GM18505 (cell line): ENCODE results near the gene ZC3H4.

Experiments used
- ATAC-seq: cut with Tn5 transposase; IDR thresholded peaks from one replicate; pipeline ENCODE4 v1.9.1; 2021; ENCODE audit not compliant: unreplicated experiment
- POLR2A ChIP-seq: IDR thresholded peaks from 4 replicates; pipeline ENCODE4 v1.6.1; 2011; ENCODE audit warnings: borderline replicate concordance; ENCODE audit not compliant: insufficient read depth, insufficient read length; ENCODE audit errors: extremely low read depth

Gene ZC3H4

DNA sequence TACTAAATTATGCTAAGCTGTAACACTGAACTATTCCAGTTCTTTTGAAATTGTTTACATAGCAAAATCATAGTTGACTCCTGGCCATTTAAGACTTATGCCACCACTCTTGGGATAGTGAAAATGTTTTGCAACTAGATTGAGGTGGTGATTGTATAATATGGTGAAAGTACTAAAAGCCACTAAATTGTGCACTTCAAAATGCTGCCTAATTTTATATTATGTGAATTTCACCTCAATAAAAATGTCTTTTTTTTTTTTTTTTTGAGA is 12.0 kb upstream of the ZC3H4 start:
- no peak for TF ChIP-seq POLR2A
- ATAC-seq = no peak

DNA sequence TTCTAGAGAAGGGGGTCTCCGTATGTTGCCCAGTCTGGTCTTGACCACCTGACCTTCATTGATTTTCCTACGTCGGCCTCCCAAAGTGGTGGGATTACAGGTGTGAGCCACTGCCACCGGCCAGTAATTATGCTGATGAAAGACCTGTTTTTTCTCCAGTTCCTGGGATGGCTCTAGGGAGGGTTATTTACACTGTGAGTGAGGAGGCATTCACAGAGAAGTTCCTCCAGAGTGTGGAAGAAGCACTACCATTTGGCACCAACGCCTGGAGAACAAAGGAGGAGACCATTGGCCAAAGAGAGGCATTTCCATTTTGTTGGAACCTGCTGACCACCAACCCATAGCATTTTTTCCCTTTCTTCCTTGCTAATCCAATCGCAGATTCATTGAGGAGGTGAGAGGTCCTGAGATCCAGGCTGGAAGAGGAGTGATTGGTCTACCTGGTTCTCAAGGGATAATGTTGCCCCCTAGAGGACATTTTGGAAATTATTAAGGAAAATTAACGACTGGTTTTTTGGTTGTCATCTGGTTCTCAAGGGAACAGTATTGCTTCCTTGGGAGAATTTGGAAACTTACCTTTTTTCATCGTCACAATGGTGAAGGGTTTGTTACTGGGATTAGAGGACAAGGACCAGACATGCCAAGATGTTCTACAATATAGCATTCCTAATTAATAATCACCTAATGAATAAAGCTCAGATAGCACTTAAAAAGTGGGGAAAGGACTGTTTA is 11.5 kb upstream of the ZC3H4 start:
- no peak for TF ChIP-seq POLR2A
- no peak for ATAC-seq

DNA sequence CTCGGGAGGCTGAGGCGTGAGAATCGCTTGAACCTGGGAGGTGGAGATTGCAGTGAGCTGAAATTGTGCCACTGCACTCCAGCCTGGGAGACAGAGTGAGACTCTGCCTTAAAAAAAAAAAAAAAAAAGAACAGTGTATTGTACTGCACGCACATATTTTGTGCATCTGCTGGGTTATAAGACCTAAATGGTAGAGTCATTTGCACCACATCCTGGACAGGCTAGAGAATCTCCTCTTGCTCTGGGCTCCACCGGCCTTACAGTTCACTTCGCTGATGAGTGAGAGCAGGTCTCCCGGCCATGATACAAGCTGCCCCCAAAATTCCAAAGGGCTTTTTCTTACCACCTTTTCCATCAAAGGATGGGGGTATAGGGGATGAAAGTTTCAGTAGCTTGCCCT is 9.8 kb upstream of the ZC3H4 start:
- TF ChIP-seq POLR2A = no peak
- no peak for ATAC-seq

DNA sequence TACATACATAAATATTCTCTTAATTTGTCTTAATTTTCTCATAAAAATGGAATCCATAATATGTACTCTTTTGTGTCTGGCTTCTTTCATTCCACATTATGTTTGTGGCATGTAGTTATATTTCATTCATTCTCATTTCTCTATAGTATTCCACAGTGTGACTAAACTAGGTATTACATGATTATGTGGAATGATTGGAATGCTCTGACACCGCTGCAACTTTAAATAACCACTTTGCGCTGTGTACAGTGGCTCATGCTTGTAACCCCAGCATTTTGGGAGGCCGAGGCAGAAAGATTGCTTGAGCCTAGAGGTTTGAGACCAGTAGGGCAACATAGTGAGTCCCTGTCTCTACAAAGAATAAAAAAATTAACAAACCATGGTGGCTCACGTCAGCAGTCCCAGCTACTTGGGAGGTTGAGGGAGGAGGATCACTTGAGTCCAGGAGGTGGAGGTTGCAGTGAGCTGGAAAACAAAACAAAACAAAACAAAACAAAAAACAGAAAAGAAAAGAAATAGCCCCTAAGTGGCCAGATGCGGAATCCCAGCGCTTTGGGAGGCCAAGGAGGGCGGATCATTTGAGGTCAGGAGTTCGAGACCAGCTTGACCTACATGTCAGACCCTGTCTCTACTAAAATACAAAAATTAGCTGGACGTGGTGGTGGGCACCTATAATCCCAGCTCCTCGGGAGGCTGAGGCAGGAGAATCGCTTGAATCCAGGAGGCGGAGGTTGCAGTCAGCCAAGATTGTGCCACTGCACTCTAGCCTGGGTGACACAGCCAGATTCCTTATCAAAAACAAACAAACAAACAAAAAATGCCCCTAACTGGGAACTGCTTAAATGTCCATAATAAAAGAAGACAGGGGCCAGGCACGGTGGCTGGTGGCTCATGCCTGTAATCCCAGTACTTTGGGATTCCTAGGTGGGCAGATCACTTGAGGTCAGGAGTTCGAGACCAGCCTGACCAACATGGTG is 9.1 kb upstream of the ZC3H4 start:
- ATAC-seq = no peak
- TF ChIP-seq POLR2A = no peak

DNA sequence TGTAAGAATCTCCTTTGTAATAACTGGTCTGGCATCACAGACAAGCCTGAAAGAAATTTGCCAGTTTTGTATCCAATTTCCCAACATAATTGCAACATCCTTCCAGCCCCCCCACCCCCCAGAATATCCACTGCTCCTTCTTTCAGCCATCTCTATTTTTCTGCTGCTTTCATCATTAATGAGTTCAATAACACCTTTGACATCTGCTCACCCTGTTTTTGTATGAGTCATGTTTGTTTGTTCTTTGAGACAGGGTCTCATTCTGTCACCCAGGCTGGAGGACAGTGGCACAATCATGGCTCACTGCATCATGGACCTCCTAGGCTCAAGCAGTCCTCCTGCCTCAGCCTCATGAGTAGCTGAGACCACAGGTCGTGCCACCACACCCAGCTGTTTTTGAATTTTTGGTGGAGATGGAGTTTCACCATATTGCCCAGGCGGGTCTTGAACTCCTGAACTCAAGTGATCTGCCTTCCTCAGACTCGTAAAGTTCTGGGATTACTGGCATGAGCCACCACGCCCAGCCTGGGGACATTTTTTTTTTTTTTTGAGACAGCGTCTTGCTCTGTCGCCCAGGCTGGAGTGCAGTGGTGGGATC is 7.0 kb upstream of the ZC3H4 start:
- TF ChIP-seq POLR2A = no peak
- ATAC-seq = no peak

DNA sequence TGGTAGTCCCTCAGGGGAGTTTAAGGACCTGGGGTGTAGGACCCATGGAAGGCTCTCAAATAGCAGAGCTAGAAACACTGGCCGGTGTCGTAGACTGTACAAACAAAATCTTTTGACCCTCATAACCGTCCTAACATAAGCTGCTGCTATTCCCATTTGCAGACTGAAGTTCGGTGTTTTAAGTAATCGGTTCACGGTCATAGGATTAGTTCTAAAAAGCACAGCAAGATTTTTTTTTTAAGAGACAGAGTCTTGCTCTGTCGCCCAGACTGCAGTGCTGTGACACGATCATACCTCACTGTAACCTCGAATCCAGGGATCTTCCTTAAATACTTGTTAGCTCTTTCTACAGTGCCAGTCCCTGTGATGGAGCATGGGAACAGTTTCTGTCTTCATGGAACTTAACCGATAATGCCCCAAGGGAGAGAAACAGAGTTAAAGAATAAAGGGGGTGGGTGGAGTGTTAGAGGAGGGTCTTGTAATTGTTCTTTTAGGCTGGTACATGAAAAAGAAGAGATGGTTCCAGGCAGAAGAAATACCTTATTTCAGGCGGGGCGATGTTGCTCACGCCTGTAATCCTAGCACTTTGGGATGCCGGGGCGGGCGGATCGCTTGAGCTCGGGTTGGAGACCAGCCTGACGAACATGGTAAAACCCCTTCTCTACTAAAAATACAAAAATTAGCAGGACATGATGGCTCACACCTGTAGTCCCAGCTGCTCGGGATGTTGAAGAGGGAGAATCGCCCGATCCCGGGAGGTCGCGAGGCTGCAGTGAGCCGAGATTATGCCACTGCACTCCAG is 475 bp upstream of the ZC3H4 start:
- ATAC-seq = no peak
- TF ChIP-seq POLR2A = no peak

DNA sequence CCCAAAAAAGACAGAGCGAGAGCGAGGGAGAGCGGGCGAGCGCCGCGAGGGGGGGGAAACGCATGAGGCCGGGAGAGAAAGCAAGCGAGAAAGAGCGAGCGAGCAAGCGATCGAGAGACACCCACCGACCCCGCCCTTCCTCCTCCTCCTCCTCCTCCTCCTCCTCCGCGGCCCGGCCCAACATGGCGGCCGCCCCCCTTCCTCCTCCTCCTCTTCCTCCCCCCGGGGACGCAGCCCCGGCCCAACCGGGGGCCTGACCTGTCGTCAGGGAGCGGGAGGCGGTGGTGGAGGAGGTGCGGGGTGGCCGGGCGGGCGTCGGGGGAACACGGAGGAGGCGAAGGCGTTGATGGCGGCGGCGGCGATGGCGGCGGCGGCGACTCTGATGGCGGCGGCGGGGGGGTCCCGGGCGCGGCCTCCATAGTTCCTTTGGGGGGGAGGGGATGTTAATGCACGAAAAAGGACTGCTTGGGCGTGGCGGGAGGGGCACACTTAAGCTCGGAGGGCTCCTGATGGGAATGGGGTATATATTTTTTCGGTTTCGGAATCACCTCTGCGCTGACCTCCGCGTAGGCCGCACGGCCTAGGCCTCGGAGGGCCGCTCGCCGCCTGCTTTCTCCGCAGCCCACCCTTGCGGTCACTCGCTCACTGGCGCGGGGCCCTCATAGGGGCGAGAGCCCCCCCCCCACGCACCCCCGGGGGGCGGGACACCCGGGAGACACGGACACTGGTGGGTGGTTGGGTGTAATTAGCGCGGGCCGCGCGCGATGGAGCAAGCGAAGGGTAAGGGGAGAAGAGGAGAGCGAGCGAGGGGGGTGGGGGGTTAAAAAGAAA is 1.2 kb downstream of the ZC3H4 start:
- ATAC-seq = peak; percentile 25
- peak; percentile 83 for TF ChIP-seq POLR2A

DNA sequence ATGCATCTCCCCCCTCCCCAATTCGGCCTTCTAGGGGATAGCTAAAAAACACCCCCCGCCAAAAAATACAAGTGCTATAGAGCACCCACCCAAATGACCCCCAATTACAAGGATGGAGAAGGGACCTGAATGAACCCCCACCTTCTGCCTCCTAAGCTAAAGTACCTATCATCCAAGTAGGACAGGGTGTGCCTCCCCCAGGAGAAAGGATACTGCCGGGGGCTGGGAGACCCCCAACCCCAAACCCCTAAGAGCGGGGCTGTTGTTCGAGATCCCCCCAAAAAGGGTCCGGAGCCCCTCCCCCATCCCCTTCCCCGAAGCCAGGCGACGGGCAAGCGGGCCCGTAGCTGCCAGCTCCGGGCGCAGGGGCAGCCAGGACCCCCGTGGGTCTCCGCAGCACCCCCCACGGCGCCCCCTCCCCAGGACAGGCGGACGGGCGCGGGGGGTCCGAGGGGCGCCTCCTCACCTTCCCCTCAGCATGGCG is 1.9 kb downstream of the ZC3H4 start:
- no peak for ATAC-seq
- no peak for TF ChIP-seq POLR2A

DNA sequence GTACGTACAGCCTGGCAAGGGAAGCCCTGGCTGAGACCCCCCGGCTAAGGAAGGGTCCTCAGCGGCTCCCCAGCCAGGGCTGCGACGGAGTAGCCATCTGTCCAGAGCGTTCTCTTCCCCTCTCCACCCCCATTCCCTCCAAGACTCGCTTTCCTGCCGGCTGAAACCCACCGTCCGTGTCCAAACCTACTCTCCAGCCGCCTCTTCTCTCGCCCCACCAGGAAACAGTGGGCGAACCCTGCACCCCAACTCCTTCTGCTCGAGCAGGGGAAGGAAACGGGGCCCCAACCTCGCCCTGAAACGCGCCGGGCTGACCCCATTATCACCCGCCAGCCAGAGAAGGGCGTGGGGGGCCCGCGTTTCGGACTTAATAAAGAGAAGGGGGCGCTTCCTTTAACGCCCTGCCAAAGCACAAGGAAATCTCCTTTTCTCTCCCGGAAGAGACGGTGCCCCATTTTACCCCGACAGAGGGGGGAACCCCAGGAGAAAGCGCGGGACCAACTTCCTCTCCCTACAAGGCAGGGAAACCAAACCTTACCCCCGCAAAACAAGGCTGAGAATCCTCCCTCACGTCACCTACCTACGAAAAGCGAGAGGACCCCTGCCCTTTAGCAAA is 2.5 kb downstream of the ZC3H4 start:
- ATAC-seq = no peak

DNA sequence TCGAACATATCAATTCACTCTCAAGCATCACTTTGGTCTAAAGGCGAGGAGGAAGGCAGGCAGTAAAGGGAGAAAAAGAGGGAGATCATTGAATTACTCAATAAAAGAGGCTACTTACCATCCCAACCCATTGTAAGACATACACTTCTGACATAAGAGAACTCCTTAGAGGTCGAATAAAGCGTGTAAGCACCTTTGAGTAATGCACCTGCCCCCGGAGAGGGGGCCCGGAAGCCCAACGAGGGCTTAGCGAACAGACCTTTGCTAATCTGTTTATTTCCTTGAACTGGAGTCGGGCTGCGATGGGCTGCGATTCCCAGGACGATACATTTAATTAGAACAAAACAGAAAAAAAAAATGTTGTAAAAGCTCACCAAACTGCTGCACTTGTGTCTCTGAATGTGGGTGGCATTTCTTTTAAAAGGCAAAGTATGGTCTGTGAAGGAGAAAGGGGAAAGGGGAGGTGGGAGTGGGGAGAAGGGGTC is 3.0 kb downstream of the ZC3H4 start:
- TF ChIP-seq POLR2A = peak; percentile 39
- ATAC-seq = no peak

More for the DNA sequence above, 2.5 kb downstream of the ZC3H4 start:
- TF ChIP-seq POLR2A = peak; percentile 57

DNA sequence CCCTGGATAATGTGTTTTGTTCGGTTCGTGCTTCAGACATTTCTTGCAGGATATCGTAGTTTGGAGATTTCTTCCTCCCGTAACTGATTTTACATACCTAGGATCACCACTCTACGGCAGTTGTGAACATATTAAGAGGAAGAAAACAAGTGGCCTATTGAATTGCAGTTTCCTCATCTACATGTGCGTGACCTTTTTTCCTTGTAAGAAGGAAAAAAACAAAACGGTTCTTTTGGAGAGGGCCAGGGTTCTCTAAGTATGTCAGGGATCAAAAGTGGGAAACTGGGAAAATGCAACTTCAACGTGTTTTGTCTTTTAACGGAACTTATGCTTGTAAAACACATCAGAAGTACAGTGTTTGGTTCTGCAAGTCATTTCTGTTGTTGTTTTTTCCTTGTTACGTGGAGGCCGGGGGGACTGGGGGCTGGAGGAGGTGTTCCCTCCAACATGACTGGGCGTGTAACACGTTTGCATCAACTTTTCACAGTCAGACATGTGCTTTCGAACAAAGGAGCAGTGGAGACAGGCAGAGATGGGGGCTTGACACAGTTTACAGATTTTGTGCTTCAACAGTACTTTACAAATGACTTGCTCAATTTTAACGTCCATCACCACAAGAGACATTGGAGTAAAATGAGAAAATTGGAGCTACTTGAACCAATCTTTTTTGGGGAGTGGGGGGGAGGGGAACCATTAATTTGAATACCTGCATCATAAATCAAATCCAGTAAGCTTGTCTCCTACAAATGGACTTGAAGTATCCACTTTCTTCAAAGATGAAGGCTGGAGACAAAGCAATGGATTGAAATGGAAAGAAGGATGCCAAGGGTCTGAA is 3.8 kb downstream of the ZC3H4 start:
- TF ChIP-seq POLR2A = peak; percentile 59
- ATAC-seq = no peak

DNA sequence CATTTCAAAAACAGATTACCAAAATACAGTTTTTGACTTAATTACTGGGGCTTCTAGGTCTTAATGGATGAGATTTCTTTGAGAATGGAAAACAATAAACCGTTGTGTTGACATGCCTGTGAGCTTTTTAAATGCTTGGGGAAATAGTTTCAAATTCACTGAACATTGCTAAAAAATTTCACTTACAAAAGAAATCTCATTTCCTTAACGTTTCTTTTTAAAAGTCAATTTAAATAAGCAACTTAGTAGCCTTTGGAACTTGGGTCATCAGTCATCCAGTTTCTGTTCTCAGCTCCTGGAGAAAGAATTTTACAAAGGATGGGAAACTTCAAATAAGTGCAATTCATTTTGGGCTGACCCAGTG is 4.4 kb downstream of the ZC3H4 start:
- no peak for TF ChIP-seq POLR2A

More for the DNA sequence above, 4.4 kb downstream of the ZC3H4 start:
- no peak for ATAC-seq
